HG03460 (cell line): ENCODE data around the gene RHOT2.
A peak's percentile ranks its signal among the peaks of the same experiment; 100 is the strongest.

ENCODE experiments used
- ATAC-seq: cut with Tn5 transposase; IDR thresholded peaks from one replicate; pipeline ENCODE4 v1.9.1; 2021; ENCODE audit not compliant: unreplicated experiment

Gene RHOT2

DNA sequence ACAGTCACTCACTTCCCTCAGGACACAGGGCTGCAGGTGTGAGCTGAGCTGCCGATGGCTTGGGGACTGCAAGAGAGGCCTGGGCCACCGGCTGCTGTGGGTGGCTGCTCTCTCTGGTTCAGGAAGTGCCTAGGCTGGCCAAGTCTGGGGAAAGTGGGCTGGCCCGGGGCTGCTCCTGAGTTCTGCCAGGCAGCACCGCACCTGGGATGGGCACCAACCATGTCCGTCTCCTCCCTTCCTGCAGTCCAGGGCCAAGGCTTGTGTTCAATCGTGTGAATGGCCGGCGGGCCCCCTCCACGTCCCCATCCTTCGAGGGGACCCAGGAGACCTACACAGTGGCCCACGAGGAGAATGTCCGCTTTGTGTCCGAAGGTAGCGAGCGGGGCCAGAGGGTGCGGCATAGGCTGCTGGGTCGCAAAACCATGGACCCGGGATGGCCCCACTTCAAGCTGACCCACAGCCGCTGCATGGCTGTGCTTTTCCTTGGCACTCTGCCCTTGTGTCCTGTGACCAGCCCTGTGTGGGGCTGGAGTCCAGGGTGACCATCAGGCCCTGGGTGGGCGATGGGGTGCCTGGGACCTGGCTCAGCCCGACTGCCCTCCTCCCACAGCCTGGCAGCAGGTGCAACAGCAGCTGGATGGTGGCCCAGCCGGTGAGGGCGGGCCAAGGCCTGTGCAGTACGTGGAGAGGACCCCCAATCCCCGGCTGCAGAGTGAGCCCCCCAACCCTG, 20.6 kb upstream of the RHOT2 start:
- ATAC-seq = no peak

- ATAC-seq = no peak
Observed at GRCh38 chr16:648071-648780, 19.7 kb upstream of the RHOT2 start.

GRCh38 chr16:648781-649589, 18.9 kb upstream of the RHOT2 start, which contains the start of gene WDR90:
WDR90 (plus strand) TSS chr16:649365; CDS start chr16:649417, 52 bp downstream.
- ATAC-seq = peak; percentile 82

DNA sequence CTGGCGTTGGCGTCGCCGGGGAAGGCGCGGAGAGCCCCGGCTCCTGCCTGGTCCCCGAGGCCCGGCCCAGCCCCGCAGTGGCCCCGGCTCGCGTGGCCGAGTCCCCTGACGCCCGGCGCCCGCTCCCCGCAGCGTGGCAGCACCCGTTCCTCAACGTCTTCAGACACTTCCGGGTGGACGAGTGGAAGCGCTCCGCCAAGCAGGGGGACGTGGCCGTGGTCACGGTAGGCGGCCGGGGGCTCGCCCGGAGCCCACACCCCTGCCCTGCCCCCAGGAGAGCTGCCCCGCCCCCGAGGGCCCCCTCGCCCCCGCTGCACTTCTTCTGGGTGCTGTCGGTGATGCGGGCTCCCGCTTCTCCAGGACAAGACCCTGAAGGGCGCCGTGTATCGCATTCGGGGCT, 18.3 kb upstream of the RHOT2 start:
- peak; percentile 20 for ATAC-seq

DNA sequence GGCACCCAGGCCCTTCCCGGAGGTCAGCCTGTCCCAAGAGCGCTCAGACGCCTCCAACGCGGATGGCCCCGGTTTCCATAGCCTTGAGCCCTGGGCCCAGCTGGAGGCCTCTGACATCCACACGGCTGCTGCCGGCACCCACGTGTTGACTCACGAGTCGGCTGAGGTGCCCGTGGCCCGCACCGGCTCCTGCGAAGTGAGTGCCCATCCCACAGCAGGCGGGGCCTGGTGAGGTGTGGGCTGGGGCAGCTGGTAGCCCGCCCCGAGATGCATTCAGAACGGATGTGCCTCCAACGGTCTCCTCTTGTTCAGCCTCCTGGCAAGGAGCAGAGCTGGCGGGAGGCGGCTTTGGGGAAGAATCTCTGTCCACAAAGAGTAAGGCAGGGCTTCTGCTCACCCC, 16.1 kb upstream of the RHOT2 start:
- no peak for ATAC-seq

DNA sequence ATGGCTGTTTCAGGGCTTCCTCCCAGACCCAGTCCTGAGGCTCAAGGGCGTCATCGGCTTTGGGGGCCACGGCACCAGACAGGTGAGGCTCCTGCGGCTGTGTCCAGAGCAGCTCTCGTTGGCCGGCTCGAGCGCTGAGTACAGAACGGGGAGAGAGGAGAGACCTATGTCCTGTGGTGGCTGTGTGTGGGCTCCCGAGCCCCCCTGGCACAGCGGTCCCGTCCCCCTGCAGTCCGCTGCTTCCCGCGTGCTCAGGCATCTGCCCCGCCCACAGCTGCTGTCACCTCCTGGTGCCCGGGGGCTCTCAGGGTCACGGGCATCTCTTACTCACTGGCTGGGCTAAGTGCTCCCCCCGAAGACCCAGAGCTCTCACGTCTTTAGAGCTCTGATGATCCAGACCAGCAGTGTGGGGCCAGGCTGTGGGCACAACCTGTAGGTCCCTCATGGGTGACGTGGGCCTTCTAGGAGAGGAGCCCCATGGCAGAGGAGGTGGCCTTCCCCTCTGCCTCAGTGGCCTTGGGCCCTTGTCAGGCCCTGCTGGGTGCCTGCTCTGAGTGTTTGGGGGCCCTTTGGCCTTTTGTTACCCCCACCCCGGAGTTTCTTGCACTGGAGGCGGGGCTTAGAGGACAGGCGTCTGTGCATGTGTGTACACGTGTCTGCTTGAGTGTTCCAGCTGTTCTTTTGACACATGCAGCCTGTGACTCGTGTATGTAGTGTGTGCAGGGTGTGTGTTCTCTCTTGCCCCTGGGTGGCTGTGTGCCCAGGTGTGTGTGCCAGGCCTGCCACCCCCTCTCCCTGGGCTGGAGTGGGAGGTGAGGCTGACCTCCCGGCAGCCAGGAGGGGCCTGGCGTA, 15.3 kb upstream of the RHOT2 start:
- no peak for ATAC-seq

GRCh38 chr16:654034-654433, 13.9 kb upstream of the RHOT2 start:
- ATAC-seq = no peak

GRCh38 chr16:657487-657886, 10.4 kb upstream of the RHOT2 start:
- ATAC-seq = no peak

GRCh38 chr16:658679-659571, 9.0 kb upstream of the RHOT2 start:
- ATAC-seq = no peak

- no peak for ATAC-seq
Observed at GRCh38 chr16:659618-660017, 8.3 kb upstream of the RHOT2 start.

- no peak for ATAC-seq
Observed at GRCh38 chr16:660132-660458, 7.8 kb upstream of the RHOT2 start.

DNA sequence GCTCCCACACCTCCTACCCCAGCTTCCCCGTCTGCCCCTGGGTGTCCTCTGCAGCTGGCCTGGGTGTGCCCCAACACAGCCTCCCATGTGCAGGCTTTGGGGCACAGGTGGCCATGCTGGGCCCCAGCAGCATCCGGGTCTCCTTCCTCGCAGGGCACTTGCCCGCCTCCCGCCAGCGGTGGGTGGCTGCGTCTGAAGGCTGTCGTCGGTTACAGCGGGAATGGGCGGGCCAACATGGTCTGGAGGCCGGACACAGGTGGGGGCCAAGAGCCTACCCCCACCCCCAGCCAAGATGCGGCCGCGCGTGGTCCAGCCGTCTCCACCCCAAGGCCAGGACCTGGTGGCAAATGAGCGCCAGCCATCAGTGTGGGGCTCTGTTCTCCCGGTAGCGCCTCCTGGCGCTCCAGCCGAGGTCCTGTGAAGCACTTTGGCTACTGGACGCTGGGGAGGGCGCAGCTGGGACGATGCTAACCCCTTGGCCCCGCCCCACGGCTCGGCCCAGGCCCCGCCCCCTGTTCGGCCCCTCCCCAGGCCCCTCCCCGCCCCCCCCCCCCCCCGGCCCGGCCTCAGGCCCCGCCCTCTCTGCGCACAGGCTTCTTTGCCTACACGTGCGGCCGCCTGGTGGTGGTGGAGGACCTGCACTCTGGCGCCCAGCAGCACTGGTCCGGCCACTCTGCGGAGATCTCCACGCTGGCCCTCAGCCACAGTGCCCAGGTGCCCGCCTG, 7.3 kb upstream of the RHOT2 start:
- peak; percentile 54 for ATAC-seq

DNA sequence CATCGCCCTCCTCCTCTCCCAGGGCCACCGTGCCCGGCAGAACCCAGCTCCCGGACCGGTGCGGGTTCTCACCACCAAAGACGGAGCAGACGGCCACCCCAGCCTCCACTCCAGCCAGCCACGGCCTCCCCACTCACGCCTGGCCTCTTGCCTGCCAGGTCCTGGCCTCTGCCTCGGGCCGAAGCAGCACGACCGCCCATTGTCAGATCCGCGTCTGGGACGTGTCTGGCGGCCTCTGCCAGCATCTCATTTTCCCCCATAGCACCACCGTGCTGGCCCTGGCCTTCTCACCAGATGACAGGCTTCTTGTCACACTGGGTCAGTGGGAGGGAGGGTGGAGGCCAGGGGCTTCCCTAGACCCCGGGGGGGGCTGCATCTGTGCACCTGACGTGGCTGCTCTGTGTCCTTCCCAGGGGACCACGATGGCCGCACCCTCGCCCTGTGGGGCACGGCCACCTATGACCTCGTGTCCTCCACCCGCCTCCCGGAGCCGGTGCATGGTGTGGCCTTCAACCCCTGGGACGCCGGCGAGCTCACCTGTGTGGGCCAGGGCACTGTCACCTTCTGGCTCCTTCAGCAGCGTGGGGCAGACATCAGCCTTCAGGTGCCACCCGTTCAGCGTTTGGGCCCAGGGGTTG, 6.6 kb upstream of the RHOT2 start:
- ATAC-seq = no peak

GRCh38 chr16:662095-662494, 5.8 kb upstream of the RHOT2 start:
- no peak for ATAC-seq

GRCh38 chr16:662597-662996, 5.3 kb upstream of the RHOT2 start:
- ATAC-seq = no peak

- no peak for ATAC-seq
Observed at GRCh38 chr16:666572-666971, 1.4 kb upstream of the RHOT2 start.

- no peak for ATAC-seq
Observed at GRCh38 chr16:667113-667779, 686 bp upstream of the RHOT2 start.

DNA sequence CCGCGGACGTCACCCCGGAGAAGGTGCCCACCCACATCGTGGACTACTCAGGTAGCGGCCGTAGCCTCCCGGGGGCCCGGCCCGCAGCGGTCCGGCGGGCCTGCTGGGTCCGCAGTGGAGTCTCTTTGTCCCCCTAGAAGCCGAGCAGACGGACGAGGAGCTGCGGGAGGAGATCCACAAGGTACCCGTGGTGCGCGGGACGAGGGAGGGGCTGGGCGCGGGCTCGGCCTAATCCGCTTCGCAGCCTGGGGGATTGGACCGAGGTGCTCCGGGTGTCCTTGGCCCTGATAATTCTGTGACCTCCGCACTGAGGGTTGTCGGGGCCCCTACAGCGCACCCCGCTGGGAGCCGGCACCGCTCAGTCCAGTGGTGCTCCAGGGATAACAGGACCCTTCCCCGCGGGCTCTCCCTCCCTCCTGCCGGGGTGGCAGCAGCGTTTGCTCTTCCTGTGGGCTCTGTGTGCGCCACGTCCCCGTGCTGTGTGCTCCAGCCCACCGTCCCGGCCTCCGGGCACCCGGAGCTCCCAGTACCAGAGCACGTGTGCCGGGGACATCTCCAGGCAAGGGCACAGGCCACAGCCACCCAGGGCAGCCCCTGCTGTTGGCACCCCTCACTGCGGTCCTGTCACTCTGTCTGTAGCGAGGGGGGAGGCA, 713 bp downstream of the RHOT2 start:
- ATAC-seq = no peak
